HEK293 (cell line): ENCODE data around the gene TAX1BP1.

Experiments used
- CTCF ChIA-PET: fragments of 350-600 bp; formaldehyde crosslinking; extraction: SDS; loops from one replicate; lab custom pipeline; 2021; ENCODE audit warnings: antibody characterized with exemption; lab: Yijun Ruan, JAX
- POLR2A ChIA-PET: fragments of 300-600 bp; formaldehyde crosslinking; extraction: SDS; loops from one replicate; lab custom pipeline; 2020; ENCODE audit warnings: antibody characterized with exemption, inconsistent platforms; lab: Yijun Ruan, JAX
- H3K27ac ChIP-seq: fragments of 200-500 bp; sonication (Bioruptor generic); 2 replicates; pipeline ENCODE4 v1.5.1; 2014; ENCODE audit warnings: low read depth, low read length, control low read depth, inconsistent platforms; ENCODE audit errors: extremely low read depth
- H3K36me3 ChIP-seq, 2 experiments: fragments of 200-500 bp in 1 of 2; sonication (Bioruptor generic) in 1 of 2; 1 replicate in 1 of 2; 2 replicates in 1 of 2; pipeline ENCODE4 v1.5.1; 2014 to 2017; ENCODE audit warnings: inconsistent platforms in 2 of 2, low read length in 2 of 2; ENCODE audit not compliant: control insufficient read depth in 2 of 2, insufficient read depth in 1 of 2
- H3K4me1 ChIP-seq: fragments of 200-500 bp; sonication (Bioruptor generic); 2 replicates; pipeline ENCODE4 v1.5.1; 2014; ENCODE audit warnings: mild to moderate bottlenecking, low read length, inconsistent platforms; ENCODE audit not compliant: control insufficient read depth, insufficient read depth
- H3K4me3 ChIP-seq: 2 replicates; pipeline ENCODE4 v1.5.1; 2011; ENCODE audit warnings: low read depth, mild to moderate bottlenecking, control low read depth, low read length, moderate library complexity
- H3K9me3 ChIP-seq: fragments of 200-500 bp; sonication (Bioruptor generic); 2 replicates; pipeline ENCODE4 v1.5.1; 2014; ENCODE audit warnings: low read depth, low read length, inconsistent platforms; ENCODE audit not compliant: control insufficient read depth, insufficient read depth
- GFI1B ChIP-seq: fragments of 450-650 bp; formaldehyde crosslinking; IDR thresholded peaks from 2 replicates; pipeline ENCODE4 v1.5.1; 2016; ENCODE audit warnings: missing biosample characterization, missing genetic modification characterization
- GLIS1 ChIP-seq: fragments of 450-650 bp; formaldehyde crosslinking; IDR thresholded peaks from 2 replicates; pipeline ENCODE4 v1.5.1; 2016; ENCODE audit warnings: missing biosample characterization, missing genetic modification characterization
- OSR2 ChIP-seq: fragments of 450-650 bp; formaldehyde crosslinking; IDR thresholded peaks from 2 replicates; pipeline ENCODE4 v1.5.1; 2016; ENCODE audit warnings: missing biosample characterization, missing genetic modification characterization
- SP2 ChIP-seq: fragments of 450-650 bp; formaldehyde crosslinking; IDR thresholded peaks from 2 replicates; pipeline ENCODE4 v1.5.1; 2016; ENCODE audit warnings: missing biosample characterization, missing genetic modification characterization
- WT1 ChIP-seq: fragments of 450-650 bp; formaldehyde crosslinking; IDR thresholded peaks from 2 replicates; pipeline ENCODE4 v1.5.1; 2016; ENCODE audit warnings: missing biosample characterization, missing genetic modification characterization
- ZNF155 ChIP-seq: fragments of 450-650 bp; formaldehyde crosslinking; IDR thresholded peaks from 2 replicates; pipeline ENCODE4 v1.5.1; 2016; ENCODE audit warnings: missing biosample characterization, missing genetic modification characterization
- ZNF202 ChIP-seq: fragments of 450-650 bp; formaldehyde crosslinking; IDR thresholded peaks from 2 replicates; pipeline ENCODE4 v1.5.1; 2016; ENCODE audit warnings: missing biosample characterization, missing genetic modification characterization, borderline replicate concordance
- ZNF223 ChIP-seq: fragments of 450-650 bp; formaldehyde crosslinking; IDR thresholded peaks from 2 replicates; pipeline ENCODE4 v1.5.1; 2016; ENCODE audit warnings: missing biosample characterization, missing genetic modification characterization
- ZNF354C ChIP-seq: fragments of 450-650 bp; formaldehyde crosslinking; IDR thresholded peaks from 2 replicates; pipeline ENCODE4 v1.5.1; 2016; ENCODE audit warnings: missing biosample characterization, missing genetic modification characterization, low read depth, borderline replicate concordance
- ZNF521 ChIP-seq: fragments of 450-650 bp; formaldehyde crosslinking; IDR thresholded peaks from 2 replicates; pipeline ENCODE4 v1.5.1; 2017; ENCODE audit warnings: missing biosample characterization, mild to moderate bottlenecking, missing genetic modification characterization
- ZNF544 ChIP-seq: fragments of 450-650 bp; formaldehyde crosslinking; IDR thresholded peaks from 2 replicates; pipeline ENCODE4 v1.5.0; 2017; ENCODE audit warnings: missing biosample characterization, missing genetic modification characterization
- ZNF548 ChIP-seq: fragments of 450-650 bp; formaldehyde crosslinking; IDR thresholded peaks from 2 replicates; pipeline ENCODE4 v1.5.1; 2016; ENCODE audit warnings: missing biosample characterization, missing genetic modification characterization
- ZNF629 ChIP-seq: fragments of 450-650 bp; formaldehyde crosslinking; IDR thresholded peaks from 2 replicates; pipeline ENCODE4 v1.5.1; 2017; ENCODE audit warnings: missing biosample characterization, missing genetic modification characterization
- ZNF658 ChIP-seq: fragments of 450-650 bp; formaldehyde crosslinking; IDR thresholded peaks from 2 replicates; pipeline ENCODE4; 2016; ENCODE audit warnings: missing biosample characterization, missing genetic modification characterization
- TF ChIP-seq, protein P1 (sequence below): fragments of 450-650 bp; formaldehyde crosslinking; IDR thresholded peaks from 2 replicates; pipeline ENCODE4 v1.5.1; 2017; ENCODE audit warnings: missing biosample characterization, missing genetic modification characterization
- TF ChIP-seq, protein P2 (sequence below): fragments of 450-650 bp; formaldehyde crosslinking; optimal IDR thresholded peaks from 2 replicates; pipeline ENCODE3; 2016; ENCODE audit warnings: missing biosample characterization, mild to moderate bottlenecking, missing genetic modification characterization
- TF ChIP-seq, protein P3 (sequence below): fragments of 450-650 bp; formaldehyde crosslinking; IDR thresholded peaks from 2 replicates; pipeline ENCODE4 v1.5.1; 2016; ENCODE audit warnings: missing biosample characterization, missing genetic modification characterization
- TF ChIP-seq, protein P4 (sequence below): fragments of 450-650 bp; formaldehyde crosslinking; IDR thresholded peaks from 2 replicates; pipeline ENCODE4 v1.5.1; 2017; ENCODE audit warnings: missing biosample characterization, missing genetic modification characterization

The TAX1BP1 gene

DNA sequence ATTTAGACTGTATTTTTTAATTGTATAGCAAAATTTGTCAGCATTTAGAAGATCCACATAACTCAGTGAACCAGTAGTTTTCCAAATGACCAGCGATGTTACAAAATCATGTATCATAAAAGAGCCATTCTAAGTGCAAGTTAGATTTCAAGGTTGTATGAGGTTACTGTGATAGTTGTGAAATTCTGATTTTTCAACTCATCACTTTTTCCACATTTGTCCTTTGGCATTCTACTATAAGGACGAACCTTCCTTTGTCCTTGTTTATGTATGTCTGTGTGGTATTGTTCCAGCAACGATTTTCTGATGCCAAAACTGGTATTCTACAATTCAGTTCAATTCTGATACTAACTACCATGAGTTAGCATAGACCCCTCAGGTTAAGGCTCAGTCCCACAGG is 64.2 kb downstream of the TAX1BP1 start:
- H3K36me3 ChIP-seq = peaks cover 0 to 7% of the 10 kb centered on the region in 2 experiments; a peak in 1 of 3 replicates
- TF ChIP-seq SP2 (tag by site-specific recombination) (no peak), GFI1B (tag by site-specific recombination) (no peak), ZNF521 (tag by site-specific recombination) (no peak), ZNF629 (tag by site-specific recombination) (no peak), ZNF548 (no peak)
- TF ChIP-seq, protein P1, sequence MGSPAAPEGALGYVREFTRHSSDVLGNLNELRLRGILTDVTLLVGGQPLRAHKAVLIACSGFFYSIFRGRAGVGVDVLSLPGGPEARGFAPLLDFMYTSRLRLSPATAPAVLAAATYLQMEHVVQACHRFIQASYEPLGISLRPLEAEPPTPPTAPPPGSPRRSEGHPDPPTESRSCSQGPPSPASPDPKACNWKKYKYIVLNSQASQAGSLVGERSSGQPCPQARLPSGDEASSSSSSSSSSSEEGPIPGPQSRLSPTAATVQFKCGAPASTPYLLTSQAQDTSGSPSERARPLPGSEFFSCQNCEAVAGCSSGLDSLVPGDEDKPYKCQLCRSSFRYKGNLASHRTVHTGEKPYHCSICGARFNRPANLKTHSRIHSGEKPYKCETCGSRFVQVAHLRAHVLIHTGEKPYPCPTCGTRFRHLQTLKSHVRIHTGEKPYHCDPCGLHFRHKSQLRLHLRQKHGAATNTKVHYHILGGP = no peak
- TF ChIP-seq, all 188 proteins: peak for 0
- no peaks in the 10 kb centered on the region; the same call in 1 of the 2 replicates for H3K4me1 ChIP-seq
- CTCF ChIA-PET = no interaction called here
- H3K27ac ChIP-seq = no peak overlapping the region
- H3K4me3 ChIP-seq = no peak overlapping the region
- POLR2A ChIA-PET = no interaction called here
- H3K9me3 ChIP-seq = no peaks in the 10 kb centered on the region

DNA sequence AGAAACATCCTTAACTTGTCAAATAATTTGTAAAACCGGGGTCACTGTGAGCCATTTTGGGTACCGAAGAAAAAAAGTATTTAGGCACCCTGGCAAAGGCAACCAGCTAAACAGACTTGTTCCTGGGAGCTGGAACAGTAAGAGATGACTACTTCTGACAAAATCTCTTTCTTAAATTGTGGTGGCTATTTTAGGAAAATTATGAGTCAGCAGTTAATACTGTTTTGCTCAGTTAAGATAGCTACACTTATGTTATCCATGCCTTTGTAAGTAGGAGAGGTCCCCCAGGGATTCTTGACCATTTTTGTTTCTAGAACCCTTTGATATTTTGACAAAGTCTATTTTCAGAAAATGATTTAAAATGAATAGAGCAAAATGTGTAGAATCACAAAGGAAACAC is 68.7 kb downstream of the TAX1BP1 start:
- POLR2A ChIA-PET = no interaction called here
- Histone ChIP-seq H3K9me3 (no peaks in the 10 kb centered on the region), H3K4me1 (no peaks in the 10 kb centered on the region; the same call in 1 of the 2 replicates), H3K27ac (no peak overlapping the region), H3K4me3 (no peak overlapping the region), H3K36me3 (peaks cover 3 to 4% of the 10 kb centered on the region in 2 experiments; a peak in 2 of 3 replicates)
- CTCF ChIA-PET = interaction anchor here (0.6 kb wide), 1 partner anchor 10 kb away, joined by 3 read pairs; no protein-coding TSS in a partner anchor
- TF ChIP-seq ZNF629 (tag by site-specific recombination) (no peak), GLIS1 (tag by site-specific recombination) (no peak)
- TF ChIP-seq, protein P2, sequence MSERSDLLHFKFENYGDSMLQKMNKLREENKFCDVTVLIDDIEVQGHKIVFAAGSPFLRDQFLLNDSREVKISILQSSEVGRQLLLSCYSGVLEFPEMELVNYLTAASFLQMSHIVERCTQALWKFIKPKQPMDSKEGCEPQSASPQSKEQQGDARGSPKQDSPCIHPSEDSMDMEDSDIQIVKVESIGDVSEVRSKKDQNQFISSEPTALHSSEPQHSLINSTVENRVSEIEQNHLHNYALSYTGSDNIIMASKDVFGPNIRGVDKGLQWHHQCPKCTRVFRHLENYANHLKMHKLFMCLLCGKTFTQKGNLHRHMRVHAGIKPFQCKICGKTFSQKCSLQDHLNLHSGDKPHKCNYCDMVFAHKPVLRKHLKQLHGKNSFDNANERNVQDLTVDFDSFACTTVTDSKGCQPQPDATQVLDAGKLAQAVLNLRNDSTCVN (tag by site-specific recombination) = no peak
- TF ChIP-seq, all 188 proteins: peak for 0

DNA sequence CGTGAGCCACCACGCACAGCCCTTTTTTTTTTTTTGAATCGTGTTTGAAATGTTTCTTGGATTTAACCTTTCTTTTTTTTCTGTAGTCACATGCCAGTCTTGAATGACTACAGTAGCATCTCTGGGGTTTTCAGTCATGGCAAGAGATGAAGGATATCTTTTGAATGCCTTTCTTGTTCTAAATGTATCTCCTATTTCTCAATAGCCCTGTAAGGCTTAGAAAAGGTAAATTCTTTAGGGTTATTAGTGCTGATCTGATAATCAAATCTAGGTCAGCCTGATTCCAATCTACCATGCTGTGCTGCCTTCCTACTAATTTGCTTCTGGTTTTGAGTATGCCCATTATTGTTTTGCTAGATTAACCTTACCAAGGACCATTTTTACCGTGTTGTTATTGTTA is 70.2 kb downstream of the TAX1BP1 start:
- CTCF ChIA-PET = no interaction called here
- POLR2A ChIA-PET = no interaction called here

DNA sequence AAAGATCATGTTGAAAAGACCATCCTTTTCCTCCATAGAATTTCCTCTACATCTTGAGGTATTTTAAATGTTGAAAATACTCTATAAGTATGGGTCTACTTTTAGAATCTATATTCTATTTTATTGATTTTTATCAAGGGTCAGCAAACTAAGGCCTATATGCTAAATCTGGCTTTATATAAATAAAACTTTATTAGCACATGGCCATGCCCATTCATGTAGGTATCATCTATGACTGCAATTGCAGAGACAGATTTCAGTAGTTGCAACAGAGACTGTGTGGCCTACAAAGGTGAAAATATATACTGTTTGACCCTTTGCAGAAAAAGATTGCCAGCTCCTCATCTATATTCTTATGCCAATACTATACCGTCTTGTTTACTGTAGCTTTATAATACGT is 72.7 kb downstream of the TAX1BP1 start:
- CTCF ChIA-PET = interaction anchor here (0.6 kb wide), 1 partner anchor 85 kb away, joined by 3 read pairs; no protein-coding TSS in a partner anchor
- TF ChIP-seq, protein P3, sequence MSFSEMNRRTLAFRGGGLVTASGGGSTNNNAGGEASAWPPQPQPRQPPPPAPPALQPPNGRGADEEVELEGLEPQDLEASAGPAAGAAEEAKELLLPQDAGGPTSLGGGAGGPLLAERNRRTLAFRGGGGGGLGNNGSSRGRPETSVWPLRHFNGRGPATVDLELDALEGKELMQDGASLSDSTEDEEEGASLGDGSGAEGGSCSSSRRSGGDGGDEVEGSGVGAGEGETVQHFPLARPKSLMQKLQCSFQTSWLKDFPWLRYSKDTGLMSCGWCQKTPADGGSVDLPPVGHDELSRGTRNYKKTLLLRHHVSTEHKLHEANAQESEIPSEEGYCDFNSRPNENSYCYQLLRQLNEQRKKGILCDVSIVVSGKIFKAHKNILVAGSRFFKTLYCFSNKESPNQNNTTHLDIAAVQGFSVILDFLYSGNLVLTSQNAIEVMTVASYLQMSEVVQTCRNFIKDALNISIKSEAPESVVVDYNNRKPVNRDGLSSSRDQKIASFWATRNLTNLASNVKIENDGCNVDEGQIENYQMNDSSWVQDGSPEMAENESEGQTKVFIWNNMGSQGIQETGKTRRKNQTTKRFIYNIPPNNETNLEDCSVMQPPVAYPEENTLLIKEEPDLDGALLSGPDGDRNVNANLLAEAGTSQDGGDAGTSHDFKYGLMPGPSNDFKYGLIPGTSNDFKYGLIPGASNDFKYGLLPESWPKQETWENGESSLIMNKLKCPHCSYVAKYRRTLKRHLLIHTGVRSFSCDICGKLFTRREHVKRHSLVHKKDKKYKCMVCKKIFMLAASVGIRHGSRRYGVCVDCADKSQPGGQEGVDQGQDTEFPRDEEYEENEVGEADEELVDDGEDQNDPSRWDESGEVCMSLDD (tag by site-specific recombination) = no peak
- TF ChIP-seq ZNF155 (tag by site-specific recombination) (no peak), ZNF354C (no peak), ZNF544 (no peak)
- TF ChIP-seq, protein P4, sequence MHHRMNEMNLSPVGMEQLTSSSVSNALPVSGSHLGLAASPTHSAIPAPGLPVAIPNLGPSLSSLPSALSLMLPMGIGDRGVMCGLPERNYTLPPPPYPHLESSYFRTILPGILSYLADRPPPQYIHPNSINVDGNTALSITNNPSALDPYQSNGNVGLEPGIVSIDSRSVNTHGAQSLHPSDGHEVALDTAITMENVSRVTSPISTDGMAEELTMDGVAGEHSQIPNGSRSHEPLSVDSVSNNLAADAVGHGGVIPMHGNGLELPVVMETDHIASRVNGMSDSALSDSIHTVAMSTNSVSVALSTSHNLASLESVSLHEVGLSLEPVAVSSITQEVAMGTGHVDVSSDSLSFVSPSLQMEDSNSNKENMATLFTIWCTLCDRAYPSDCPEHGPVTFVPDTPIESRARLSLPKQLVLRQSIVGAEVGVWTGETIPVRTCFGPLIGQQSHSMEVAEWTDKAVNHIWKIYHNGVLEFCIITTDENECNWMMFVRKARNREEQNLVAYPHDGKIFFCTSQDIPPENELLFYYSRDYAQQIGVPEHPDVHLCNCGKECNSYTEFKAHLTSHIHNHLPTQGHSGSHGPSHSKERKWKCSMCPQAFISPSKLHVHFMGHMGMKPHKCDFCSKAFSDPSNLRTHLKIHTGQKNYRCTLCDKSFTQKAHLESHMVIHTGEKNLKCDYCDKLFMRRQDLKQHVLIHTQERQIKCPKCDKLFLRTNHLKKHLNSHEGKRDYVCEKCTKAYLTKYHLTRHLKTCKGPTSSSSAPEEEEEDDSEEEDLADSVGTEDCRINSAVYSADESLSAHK (tag by site-specific recombination) = no peak

More for the DNA sequence above, 70.2 kb downstream of the TAX1BP1 start:
- H3K4me3 ChIP-seq = no peak overlapping the region
- H3K27ac ChIP-seq = no peak overlapping the region
- no peak for TF ChIP-seq ZNF202 (tag by site-specific recombination)
- TF ChIP-seq ZNF223 (tag by site-specific recombination) = no peak
- TF ChIP-seq, protein P3 (tag by site-specific recombination) = no peak
- no peak for TF ChIP-seq OSR2 (tag by site-specific recombination)
- no peak for TF ChIP-seq ZNF658 (tag by site-specific recombination)
- no peak for TF ChIP-seq WT1 (tag by site-specific recombination)
- no peaks in the 10 kb centered on the region; the same call in 1 of the 2 replicates for H3K4me1 ChIP-seq
- no peaks in the 10 kb centered on the region for H3K9me3 ChIP-seq
- H3K36me3 ChIP-seq = peaks cover 3 to 8% of the 10 kb centered on the region in 2 experiments

More for the DNA sequence above, 72.7 kb downstream of the TAX1BP1 start:
- no peaks in the 10 kb centered on the region; the same call in 1 of the 2 replicates for H3K4me1 ChIP-seq
- no peak overlapping the region for H3K4me3 ChIP-seq
- peaks cover 12 to 18% of the 10 kb centered on the region in 2 experiments for H3K36me3 ChIP-seq
- no peaks in the 10 kb centered on the region for H3K9me3 ChIP-seq
- H3K27ac ChIP-seq = no peak overlapping the region
- POLR2A ChIA-PET = no interaction called here
